IMR-90 (cell line): ENCODE measurements around the gene RNU6-1. TPM values are rescaled to one million over a fixed set of nuclear protein-coding genes. Genes with fewer than 3 reads are reported as not detected.

ENCODE experiments used
- ATAC-seq: fragments of 200-7000 bp; cut with Tn5 transposase; 2 replicates; pipeline ENCODE4 v1.9.1; 2020; ENCODE audit warnings: low read depth, mild to moderate bottlenecking, moderate library complexity
- BruUV-seq: library from RNA; stranded (reverse); fragments of 400-500 nt; replicated peaks from 2 replicates; lab custom pipeline; 2021; lab: Mats Ljungman, UMichigan
- CTCF ChIA-PET: fragments of 300-600 bp; formaldehyde crosslinking; extraction: SDS; loops from one replicate; lab custom pipeline; 2021; ENCODE audit warnings: antibody characterized with exemption; lab: Yijun Ruan, JAX
- POLR2A ChIA-PET: fragments of 300-600 bp; sonication (Branson Sonifier 250); formaldehyde crosslinking; loops from one replicate; lab custom pipeline; 2022; ENCODE audit warnings: antibody characterized with exemption; ENCODE audit not compliant: unreplicated experiment; lab: Charles Lee
- DNase-seq: peaks from one replicate; pipeline ENCODE4 v3.0.0; 2013
- H2AFZ ChIP-seq: replicated peaks from 2 replicates; pipeline ENCODE3; 2013; ENCODE audit warnings: low read length, mild to moderate bottlenecking; ENCODE audit not compliant: poor library complexity
- H2AK5ac ChIP-seq: 2 replicates; pipeline ENCODE4 v1.6.1; 2013; ENCODE audit warnings: low read depth, low read length, inconsistent platforms
- H2AK9ac ChIP-seq: replicated peaks from 2 replicates; pipeline ENCODE3; 2013; ENCODE audit warnings: mild to moderate bottlenecking, low read depth, low read length, moderate library complexity; ENCODE audit not compliant: poor library complexity
- H2BK120ac ChIP-seq: 2 replicates; pipeline ENCODE4 v1.6.1; 2013; ENCODE audit warnings: low read depth, low read length, inconsistent platforms
- H2BK15ac ChIP-seq: 3 replicates; pipeline ENCODE4 v1.6.1; 2013; ENCODE audit warnings: low read depth, low read length, inconsistent platforms
- H2BK20ac ChIP-seq: 2 replicates; pipeline ENCODE4 v1.6.1; 2013; ENCODE audit warnings: low read depth, mild to moderate bottlenecking, inconsistent platforms, low read length, moderate library complexity
- H2BK5ac ChIP-seq: 2 replicates; pipeline ENCODE4 v1.6.1; 2013; ENCODE audit warnings: mild to moderate bottlenecking, low read depth, low read length, inconsistent platforms; ENCODE audit not compliant: poor library complexity, severe bottlenecking
- H3K14ac ChIP-seq: replicated peaks from 2 replicates; pipeline ENCODE4 v1.6.1; 2013; ENCODE audit warnings: low read depth, low read length, inconsistent platforms
- H3K18ac ChIP-seq: 2 replicates; pipeline ENCODE4 v1.6.1; 2013; ENCODE audit warnings: low read depth, low read length, control low read depth
- H3K23ac ChIP-seq: 2 replicates; pipeline ENCODE4 v1.6.1; 2013; ENCODE audit warnings: low read depth, low read length, inconsistent platforms
- H3K27ac ChIP-seq: 2 replicates; pipeline ENCODE4 v1.5.1; 2013; ENCODE audit warnings: mild to moderate bottlenecking, control low read depth, low read length; ENCODE audit not compliant: insufficient read depth
- H3K27me3 ChIP-seq: 2 replicates; pipeline ENCODE4 v1.6.1; 2013; ENCODE audit warnings: low read length; ENCODE audit not compliant: control insufficient read depth, insufficient read depth
- H3K36me3 ChIP-seq: 2 replicates; pipeline ENCODE4 v1.6.1; 2013; ENCODE audit warnings: low read length, mixed read lengths; ENCODE audit not compliant: control insufficient read depth, insufficient read depth
- H3K4ac ChIP-seq: 2 replicates; pipeline ENCODE4 v1.6.1; 2013; ENCODE audit warnings: low read depth, low read length, inconsistent platforms
- H3K4me1 ChIP-seq: 2 replicates; pipeline ENCODE4 v1.6.1; 2013; ENCODE audit warnings: low read length, mixed read lengths; ENCODE audit not compliant: control insufficient read depth, insufficient read depth
- H3K4me2 ChIP-seq: 2 replicates; pipeline ENCODE4 v1.6.1; 2013; ENCODE audit warnings: low read depth, mild to moderate bottlenecking, control low read depth, low read length, moderate library complexity
- H3K4me3 ChIP-seq: 2 replicates; pipeline ENCODE4 v1.5.1; 2013; ENCODE audit warnings: low read depth, mild to moderate bottlenecking, control low read depth, low read length, moderate library complexity; ENCODE audit not compliant: insufficient read depth
- H3K56ac ChIP-seq: 2 replicates; pipeline ENCODE4 v1.6.1; 2013; ENCODE audit warnings: low read length, inconsistent platforms; ENCODE audit not compliant: insufficient read depth; ENCODE audit errors: extremely low read depth
- H3K79me1 ChIP-seq, 2 experiments: 2 replicates each; pipeline ENCODE4 v1.6.1; 2013; ENCODE audit warnings: low read length in 2 of 2, inconsistent platforms in 1 of 2, low read depth in 1 of 2
- H3K9ac ChIP-seq: 2 replicates; pipeline ENCODE4 v1.6.1; 2013; ENCODE audit warnings: low read depth, low read length, control low read depth
- H3K9me1 ChIP-seq: 2 replicates; pipeline ENCODE4 v1.6.1; 2013; ENCODE audit warnings: low read length, inconsistent platforms; ENCODE audit not compliant: insufficient read depth
- H3K9me3 ChIP-seq: 2 replicates; pipeline ENCODE4 v1.6.1; 2013; ENCODE audit warnings: low read length; ENCODE audit not compliant: control insufficient read depth, insufficient read depth
- H4K20me1 ChIP-seq: 2 replicates; pipeline ENCODE4 v1.6.1; 2013; ENCODE audit warnings: low read length, inconsistent platforms; ENCODE audit not compliant: insufficient read depth
- H4K5ac ChIP-seq: 2 replicates; pipeline ENCODE4 v1.6.1; 2013; ENCODE audit warnings: mild to moderate bottlenecking, low read depth, low read length, control low read depth
- H4K8ac ChIP-seq, 2 experiments: 2 replicates each; pipeline ENCODE4 v1.6.1; 2013; ENCODE audit warnings: low read depth in 2 of 2, low read length in 2 of 2, control low read depth in 1 of 2, inconsistent platforms in 1 of 2
- H4K91ac ChIP-seq: 2 replicates; pipeline ENCODE4 v1.6.1; 2013; ENCODE audit warnings: low read depth, low read length, inconsistent platforms; ENCODE audit not compliant: insufficient read depth
- BHLHE40 ChIP-seq: fragments of 150-350 bp; IDR thresholded peaks from 2 replicates; pipeline ENCODE4 v1.6.1; 2016; ENCODE audit warnings: mild to moderate bottlenecking, low read depth, low read length
- CEBPB ChIP-seq: IDR thresholded peaks from 2 replicates; pipeline ENCODE4 v1.6.1; 2012; ENCODE audit warnings: low read depth, low read length, improper control_type of control experiment
- CHD1 ChIP-seq: IDR thresholded peaks from 2 replicates; pipeline ENCODE4 v1.6.1; 2012; ENCODE audit warnings: low read depth, low read length, improper control_type of control experiment
- ELK1 ChIP-seq: fragments of 150-350 bp; IDR thresholded peaks from 2 replicates; pipeline ENCODE4 v1.6.1; 2016; ENCODE audit warnings: low read depth, mild to moderate bottlenecking, low read length, moderate library complexity, borderline replicate concordance
- FOS ChIP-seq: fragments of 150-350 bp; IDR thresholded peaks from 2 replicates; pipeline ENCODE4 v1.6.1; 2016; ENCODE audit warnings: low read depth, low read length
- MAFK ChIP-seq: IDR thresholded peaks from 2 replicates; pipeline ENCODE4 v1.6.1; 2012; ENCODE audit warnings: low read depth, low read length, improper control_type of control experiment
- MXI1 ChIP-seq: IDR thresholded peaks from 2 replicates; pipeline ENCODE4 v1.6.1; 2012; ENCODE audit warnings: low read depth, mild to moderate bottlenecking, low read length, moderate library complexity, borderline replicate concordance
- NFE2L2 ChIP-seq: fragments of 150-350 bp; IDR thresholded peaks from 2 replicates; pipeline ENCODE4 v1.6.1; 2016; ENCODE audit warnings: low read depth, mild to moderate bottlenecking, low read length
- RAD21 ChIP-seq: IDR thresholded peaks from 2 replicates; pipeline ENCODE4 v1.6.1; 2012; ENCODE audit warnings: low read length, improper control_type of control experiment
- SMC3 ChIP-seq: fragments of 150-350 bp; IDR thresholded peaks from 2 replicates; pipeline ENCODE4 v1.6.1; 2016; ENCODE audit warnings: low read depth, mild to moderate bottlenecking, antibody characterized with exemption, low read length, moderate library complexity
- WGBS, 2 experiments: methylation state at CpG; one replicate each; pipeline versions ENCODE4 v1.1.5 to v1.1.7; 2013; ENCODE audit warnings: missing lambda C conversion rate in 2 of 2; ENCODE audit not compliant: insufficient read length in 1 of 2; ENCODE audit errors: extremely low coverage in 2 of 2; 5-methylcytosine and 5-hydroxymethylcytosine counted together
- dilution Hi-C: fragments of 300-500 bp; cut with HindIII; formaldehyde crosslinking; loops from one replicate; pipeline ENCODE4 v1.14.3; 2018; ENCODE audit warnings: low sequenced_read_pairs; ENCODE audit not compliant: unreplicated experiment
- in situ Hi-C: fragments of 300-500 bp; cut with MboI; formaldehyde crosslinking; loops from 3 replicates; pipeline ENCODE4 v1.14.3; 2019; ENCODE audit warnings: low sequenced_read_pairs, inconsistent platforms, mixed read lengths
- intact Hi-C: fragments of 100-400 bp; cut with micrococcal nuclease; formaldehyde crosslinking; loops from 2 replicates; pipeline ENCODE4 v1.10.0; 2022
- polyA plus RNA-seq, 3 experiments: library from polyadenylated mRNA; depleted of rRNA; stranded (reverse); fragments of >200 nt; gene quantifications; 2 replicates each; pipeline ENCODE4 v1.2.3, GENCODE V29; 2012; ENCODE audit warnings: low replicate concordance in 1 of 3
- total RNA-seq: library from RNA; depleted of rRNA; stranded (reverse); fragments of >200 nt; gene quantifications from 2 replicates; pipeline ENCODE4 v1.2.3, GENCODE V29; 2012
- TF ChIP-seq, protein P1 (sequence below): conservative IDR thresholded peaks from 2 replicates; pipeline ENCODE4 v1.5.1; 2012; ENCODE audit warnings: mild to moderate bottlenecking, low read depth, low read length, improper control_type of control experiment

Gene RNU6-1
- total and polyA plus RNA-seq, 2 of the 4 experiments (the other 2 are of a cell fraction), result not detected

- in situ Hi-C loops (no loop called here), dilution Hi-C loops (no loop called here)
Measured at GRCh38 chr15:67805666-67806516, 34.0 kb downstream of the RNU6-1 start.

More at GRCh38 chr15:67805666-67806516, 34.0 kb downstream of the RNU6-1 start:
- ChIA-PET POLR2A (no interaction called here), CTCF (no interaction called here)
- Histone ChIP-seq H3K9me1 (peaks cover 5% of the 10 kb centered on the region; the same call in 1 of the 2 replicates), H4K5ac (no peak overlapping the region), H3K4me1 (no peaks in the 10 kb centered on the region), H2AFZ (no peak overlapping the region), H4K20me1 (0 out of 2 replicates have a peak, but pooled peaks cover 7% of the 10 kb centered on the region), H4K8ac (no peak overlapping the region), H3K23ac (no peak overlapping the region), H3K9me3 (no peaks in the 10 kb centered on the region), H2BK120ac (no peak overlapping the region), H2AK9ac (no peak overlapping the region), H3K79me1 (no peaks in the 10 kb centered on the region; a peak in 1 of 4 replicates), H3K36me3 (peaks cover 2% of the 10 kb centered on the region; the same call in 1 of the 2 replicates), H3K4me2 (no peak overlapping the region), H3K9ac (no peak overlapping the region), H3K56ac (no peak overlapping the region), H3K27ac (no peak overlapping the region), H3K14ac (no peak overlapping the region), H3K4me3 (no peak overlapping the region), H2BK20ac (no peak overlapping the region), H2BK15ac (no peak overlapping the region), H2BK5ac (no peak overlapping the region), H2AK5ac (no peak overlapping the region), H3K4ac (no peak overlapping the region), H3K18ac (no peak overlapping the region), H3K27me3 (no peaks in the 10 kb centered on the region), H4K91ac (no peak overlapping the region)
- WGBS, 2 experiments, result 81% methylated on average over 5 of the region's 16 CpGs; no CpG with 5 or more reads in 1 of the 2 experiments
- ATAC-seq (no peak), DNase-seq (no peak)
- no peak for TF ChIP-seq FOS
- no peak for TF ChIP-seq CEBPB
- TF ChIP-seq, protein P1, sequence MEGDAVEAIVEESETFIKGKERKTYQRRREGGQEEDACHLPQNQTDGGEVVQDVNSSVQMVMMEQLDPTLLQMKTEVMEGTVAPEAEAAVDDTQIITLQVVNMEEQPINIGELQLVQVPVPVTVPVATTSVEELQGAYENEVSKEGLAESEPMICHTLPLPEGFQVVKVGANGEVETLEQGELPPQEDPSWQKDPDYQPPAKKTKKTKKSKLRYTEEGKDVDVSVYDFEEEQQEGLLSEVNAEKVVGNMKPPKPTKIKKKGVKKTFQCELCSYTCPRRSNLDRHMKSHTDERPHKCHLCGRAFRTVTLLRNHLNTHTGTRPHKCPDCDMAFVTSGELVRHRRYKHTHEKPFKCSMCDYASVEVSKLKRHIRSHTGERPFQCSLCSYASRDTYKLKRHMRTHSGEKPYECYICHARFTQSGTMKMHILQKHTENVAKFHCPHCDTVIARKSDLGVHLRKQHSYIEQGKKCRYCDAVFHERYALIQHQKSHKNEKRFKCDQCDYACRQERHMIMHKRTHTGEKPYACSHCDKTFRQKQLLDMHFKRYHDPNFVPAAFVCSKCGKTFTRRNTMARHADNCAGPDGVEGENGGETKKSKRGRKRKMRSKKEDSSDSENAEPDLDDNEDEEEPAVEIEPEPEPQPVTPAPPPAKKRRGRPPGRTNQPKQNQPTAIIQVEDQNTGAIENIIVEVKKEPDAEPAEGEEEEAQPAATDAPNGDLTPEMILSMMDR, result no peak
- no peak for TF ChIP-seq NFE2L2
- no peak for TF ChIP-seq CHD1
- no peak for TF ChIP-seq RAD21
- TF ChIP-seq ELK1, result no peak
- no peak for TF ChIP-seq MAFK
- no peak for TF ChIP-seq MXI1
- TF ChIP-seq BHLHE40, result no peak
- TF ChIP-seq SMC3, result no peak
- intact Hi-C loops, result no loop called here
- no TSS peak for BruUV-seq
